ENCODE measurements around the gene MAML3. TPM values are rescaled to one million over a fixed set of nuclear protein-coding genes. Genes with fewer than 3 reads are reported as not detected.
A peak's percentile ranks its signal among the peaks of the same experiment; 100 is the strongest.

The MAML3 gene
- total and polyA plus RNA-seq, 2 of the 13 experiments (the other 11 are each of a cell fraction or from before 2014, with no cell fraction given) = 0.05 to 0.13 TPM

- ChIA-PET POLR2A (interaction anchor here (0.6 to 1.8 kb wide), 4 partner anchors 12 to 83 kb away, joined by 3 to 5 read pairs (median 4); partner anchors contain the start of gene MGST2), CTCF (ENCODE audit: low intra/inter-chr PET ratio, low total read pairs) (interaction anchor here (1.7 kb wide), 1 partner anchor 83 kb away, joined by 7 read pairs; no protein-coding TSS in a partner anchor)
- intact Hi-C loops (cut with micrococcal nuclease; ENCODE audit: unreplicated experiment) (no loop called here), in situ Hi-C loops (cut with HindIII; ENCODE audit: extremely low pct_ligation_motif_present, low pct_unique_long_range_greater_than_20kb) (loop anchor here (5.0 kb wide), 1 partner anchor 83 kb away; no protein-coding TSS in a partner anchor)
- Histone ChIP-seq H3K9me3 (ENCODE audit: low read length) (no peaks in the 10 kb centered on the region), H3K4me3 (replicated peaks in 1 of 3; ENCODE audit: insufficient read depth in 1 of 3, low read depth in 2 of 3, low read length in 3 of 3) (no peak overlapping the region), H3K36me3 (replicated peaks in 1 of 2; ENCODE audit: control insufficient read depth in 1 of 2, insufficient read depth in 2 of 2, low read length in 2 of 2) (no peaks in the 10 kb centered on the region), H3K9ac (ENCODE audit: insufficient read depth, low read depth, low read length) (peak overlapping the region; percentile 29; the same call in 1 of the 2 replicates), H3K27me3 (ENCODE audit: control insufficient read depth in 1 of 2, insufficient read depth in 2 of 2, low read length in 2 of 2) (no peaks in the 10 kb centered on the region), H3K27ac (ENCODE audit: extremely low read length, insufficient read depth, low read length) (peak overlapping the region; percentile 73), H3K79me2 (ENCODE audit: insufficient read depth, low read length) (no peaks in the 10 kb centered on the region), H3K4me2 (ENCODE audit: low read depth, low read length) (no peak overlapping the region), H4K20me1 (ENCODE audit: insufficient read depth, low read length) (no peaks in the 10 kb centered on the region), H2AFZ (ENCODE audit: low read length) (no peak overlapping the region), H3K4me1 (ENCODE audit: insufficient read depth, low read length) (peaks cover 42% of the 10 kb centered on the region)
- WGBS (ENCODE audit: low lambda C conversion rate) = 93% methylated on average over 3 of the region's 5 CpGs
- no peak for FAIRE-seq
- TF ChIP-seq KMT2B (CRISPR knock-in tag; IDR thresholded peaks at IDR 0.05) (no peak), HINFP (CRISPR knock-in tag; IDR thresholded peaks at IDR 0.05; ENCODE audit: low read depth) (no peak), ATAD3A (CRISPR knock-in tag; IDR thresholded peaks at IDR 0.05) (no peak), CHCHD3 (CRISPR knock-in tag; IDR thresholded peaks at IDR 0.05) (no peak), RAD21 (CRISPR knock-in tag; IDR thresholded peaks at IDR 0.05) (no peak), SALL2 (CRISPR knock-in tag; IDR thresholded peaks at IDR 0.05) (0 out of 2 replicates have a peak, but pooled peaks have one; percentile 11), ZFYVE20 (CRISPR knock-in tag; IDR thresholded peaks at IDR 0.05; ENCODE audit: borderline replicate concordance, low read depth) (no peak), ZNF709 (CRISPR knock-in tag; IDR thresholded peaks at IDR 0.05) (no peak), SOX6 (IDR thresholded peaks at IDR 0.05) (no peak), SOX6 (CRISPR knock-in tag; IDR thresholded peaks at IDR 0.05) (no peak), ZBTB49 (CRISPR knock-in tag; IDR thresholded peaks at IDR 0.05; ENCODE audit: borderline replicate concordance) (no peak), TGIF2 (CRISPR knock-in tag; IDR thresholded peaks at IDR 0.05) (peak; percentile 2; the same call in 1 of the 2 replicates), ZNF224 (CRISPR knock-in tag; IDR thresholded peaks at IDR 0.05) (no peak), LCORL (IDR thresholded peaks at IDR 0.05) (no peak), LCORL (CRISPR knock-in tag; IDR thresholded peaks at IDR 0.05) (no peak), KAT8 (CRISPR knock-in tag; IDR thresholded peaks at IDR 0.05) (no peak), PCBP1 (IDR thresholded peaks at IDR 0.05; ENCODE audit: borderline replicate concordance, low read depth, low read length) (no peak), ONECUT2 (CRISPR knock-in tag; IDR thresholded peaks at IDR 0.05) (no peak), RFX3 (CRISPR knock-in tag; IDR thresholded peaks at IDR 0.05) (no peak)
- ATAC-seq = peak; percentile 10
- BruUV-seq (replicated peaks) = no TSS peak
- DNase-seq (ENCODE audit: low spot score) = no peak
Measured at GRCh38 chr4:139740121-139740520, 413.9 kb downstream of the MAML3 start.

Data from HepG2 (cell line).